Measurements from ENCODE around the gene MMS22L.
"Not testable (repeated sequence)": the region's sequence is repeated elsewhere in the genome, so short reads cannot be mapped to it uniquely, and the experiment has no call there.

The MMS22L gene

DNA sequence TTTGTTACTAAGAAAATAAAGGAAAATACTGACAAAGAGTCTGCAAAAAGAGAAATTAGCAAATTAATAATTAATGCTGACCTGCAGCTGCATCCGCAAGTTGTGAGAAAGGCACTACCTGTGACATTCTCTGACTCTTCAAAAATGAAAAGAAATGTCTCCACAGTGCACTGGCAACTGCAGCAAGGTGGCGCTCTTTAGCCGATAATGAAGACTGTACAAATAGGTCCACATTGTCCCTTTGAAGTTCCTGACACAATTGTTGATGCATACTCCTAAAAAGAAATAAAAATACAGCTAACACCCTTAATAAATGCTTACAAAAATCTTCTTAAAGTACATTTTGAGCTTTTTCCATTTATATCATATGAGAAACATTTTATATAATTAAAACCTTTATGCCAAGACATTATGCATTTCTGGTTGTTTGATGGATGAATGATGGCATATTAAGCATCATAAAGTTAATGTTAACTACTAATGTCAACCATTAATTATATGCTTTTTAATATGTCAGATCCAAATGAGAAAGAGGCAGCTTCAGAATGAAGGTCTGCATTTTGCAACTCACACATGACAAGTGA, 96.5 kb downstream of the MMS22L start:
- no peaks in the 10 kb centered on the region for H3K36me3 ChIP-seq (ENCODE audit: insufficient read depth, low read length)
- no peaks in the 10 kb centered on the region for H3K9me3 ChIP-seq (ENCODE audit: low read length)
- H3K4me3 ChIP-seq (ENCODE audit: low read depth in 1 of 2, low read length in 2 of 2) = no peak overlapping the region
- H3K27ac ChIP-seq (ENCODE audit: low read depth, low read length) = no peak overlapping the region
- no peak overlapping the region for H3K9ac ChIP-seq (ENCODE audit: low read length)
- no peaks in the 10 kb centered on the region for H3K27me3 ChIP-seq (ENCODE audit: control insufficient read depth in 1 of 2, insufficient read depth in 2 of 2, low read length in 2 of 2)
- H3K4me1 ChIP-seq (ENCODE audit: insufficient read depth, low read length) = no peaks in the 10 kb centered on the region

- Histone ChIP-seq H3K9ac (ENCODE audit: low read length) (no peak overlapping the region), H3K9me3 (ENCODE audit: low read length) (no peaks in the 10 kb centered on the region), H3K36me3 (ENCODE audit: insufficient read depth, low read length) (no peaks in the 10 kb centered on the region), H3K27me3 (ENCODE audit: control insufficient read depth in 1 of 2, insufficient read depth in 2 of 2, low read length in 2 of 2) (no peaks in the 10 kb centered on the region), H3K4me3 (ENCODE audit: low read depth in 1 of 2, low read length in 2 of 2) (no peak overlapping the region), H3K4me1 (ENCODE audit: insufficient read depth, low read length) (no peaks in the 10 kb centered on the region), H3K27ac (ENCODE audit: low read depth, low read length) (no peak overlapping the region)
These were observed 105.1 kb downstream of the MMS22L start for GRCh38 chr6:97177905-97178304.

DNA sequence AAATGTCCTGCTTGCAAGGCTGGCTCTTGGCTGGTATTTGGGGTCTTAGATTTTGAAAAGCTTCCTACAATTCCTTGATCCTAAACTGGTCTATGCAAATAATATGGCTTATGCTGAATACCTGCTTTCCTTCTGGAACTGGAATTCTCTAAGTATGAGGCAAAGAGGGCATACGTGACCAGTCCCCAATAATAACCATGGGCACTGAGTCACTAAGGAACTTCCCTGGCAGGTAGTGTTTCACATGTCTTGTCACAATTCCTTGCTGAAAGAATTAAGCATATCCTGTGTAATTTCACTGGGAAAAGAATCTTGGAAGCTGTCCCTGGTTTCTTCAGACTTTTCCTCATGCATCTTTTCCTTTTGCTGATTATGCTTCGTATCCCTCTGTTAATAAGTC, 106.5 kb downstream of the MMS22L start:
- no peaks in the 10 kb centered on the region for H3K36me3 ChIP-seq (ENCODE audit: insufficient read depth, low read length)
- no peak overlapping the region for H3K4me3 ChIP-seq (ENCODE audit: low read depth in 1 of 2, low read length in 2 of 2)
- no peak overlapping the region for H3K27ac ChIP-seq (ENCODE audit: low read depth, low read length)
- H3K9me3 ChIP-seq (ENCODE audit: low read length) = no peaks in the 10 kb centered on the region
- no peaks in the 10 kb centered on the region for H3K27me3 ChIP-seq (ENCODE audit: control insufficient read depth in 1 of 2, insufficient read depth in 2 of 2, low read length in 2 of 2)
- H3K9ac ChIP-seq (ENCODE audit: low read length) = no peak overlapping the region
- no peaks in the 10 kb centered on the region for H3K4me1 ChIP-seq (ENCODE audit: insufficient read depth, low read length)

GRCh38 chr6:97175806-97176205, 107.2 kb downstream of the MMS22L start:
- Histone ChIP-seq H3K36me3 (ENCODE audit: insufficient read depth, low read length) (no peaks in the 10 kb centered on the region), H3K4me1 (ENCODE audit: insufficient read depth, low read length) (no peaks in the 10 kb centered on the region), H3K4me3 (ENCODE audit: low read depth in 1 of 2, low read length in 2 of 2) (no peak overlapping the region), H3K27ac (ENCODE audit: low read depth, low read length) (no peak overlapping the region), H3K9ac (ENCODE audit: low read length) (no peak overlapping the region), H3K9me3 (ENCODE audit: low read length) (no peaks in the 10 kb centered on the region), H3K27me3 (ENCODE audit: control insufficient read depth in 1 of 2, insufficient read depth in 2 of 2, low read length in 2 of 2) (no peaks in the 10 kb centered on the region)

- no peaks in the 10 kb centered on the region for H3K36me3 ChIP-seq (ENCODE audit: insufficient read depth, low read length)
- H3K9me3 ChIP-seq (ENCODE audit: low read length) = no peaks in the 10 kb centered on the region
- no peak overlapping the region for H3K9ac ChIP-seq (ENCODE audit: low read length)
- H3K27me3 ChIP-seq (ENCODE audit: control insufficient read depth in 1 of 2, insufficient read depth in 2 of 2, low read length in 2 of 2) = no peaks in the 10 kb centered on the region
- H3K4me3 ChIP-seq (ENCODE audit: low read depth in 1 of 2, low read length in 2 of 2) = no peak overlapping the region
- H3K27ac ChIP-seq (ENCODE audit: low read depth, low read length) = no peak overlapping the region
- H3K4me1 ChIP-seq (ENCODE audit: insufficient read depth, low read length) = no peaks in the 10 kb centered on the region
These were observed 108.5 kb downstream of the MMS22L start for GRCh38 chr6:97174471-97174870.

- no peaks in the 10 kb centered on the region for H3K27me3 ChIP-seq (ENCODE audit: control insufficient read depth in 1 of 2, insufficient read depth in 2 of 2, low read length in 2 of 2)
- H3K9ac ChIP-seq (ENCODE audit: low read length) = no peak overlapping the region
- H3K4me1 ChIP-seq (ENCODE audit: insufficient read depth, low read length) = no peaks in the 10 kb centered on the region
- no peaks in the 10 kb centered on the region for H3K9me3 ChIP-seq (ENCODE audit: low read length)
- peaks cover 11% of the 10 kb centered on the region for H3K36me3 ChIP-seq (ENCODE audit: insufficient read depth, low read length)
- H3K27ac ChIP-seq (ENCODE audit: low read depth, low read length) = no peak overlapping the region
- no peak overlapping the region for H3K4me3 ChIP-seq (ENCODE audit: low read depth in 1 of 2, low read length in 2 of 2)
These were observed 122.7 kb downstream of the MMS22L start for GRCh38 chr6:97160280-97160679.

- not testable (repeated sequence) for H3K9ac ChIP-seq (ENCODE audit: low read length); H3K9me3 ChIP-seq (ENCODE audit: low read length); H3K27ac ChIP-seq (ENCODE audit: low read depth, low read length); H3K36me3 ChIP-seq (ENCODE audit: insufficient read depth, low read length); H3K4me3 ChIP-seq (ENCODE audit: low read depth in 1 of 2, low read length in 2 of 2); H3K4me1 ChIP-seq (ENCODE audit: insufficient read depth, low read length); H3K27me3 ChIP-seq (ENCODE audit: control insufficient read depth in 1 of 2, insufficient read depth in 2 of 2, low read length in 2 of 2)
These were observed 127.6 kb downstream of the MMS22L start for GRCh38 chr6:97155447-97155846.

GRCh38 chr6:97154015-97154414, 129.0 kb downstream of the MMS22L start:
- Histone ChIP-seq H3K27ac (ENCODE audit: low read depth, low read length) (no peak overlapping the region), H3K9me3 (ENCODE audit: low read length) (no peaks in the 10 kb centered on the region), H3K27me3 (ENCODE audit: control insufficient read depth in 1 of 2, insufficient read depth in 2 of 2, low read length in 2 of 2) (no peaks in the 10 kb centered on the region), H3K4me3 (ENCODE audit: low read depth in 1 of 2, low read length in 2 of 2) (no peak overlapping the region), H3K9ac (ENCODE audit: low read length) (no peak overlapping the region), H3K4me1 (ENCODE audit: insufficient read depth, low read length) (no peaks in the 10 kb centered on the region), H3K36me3 (ENCODE audit: insufficient read depth, low read length) (no peaks in the 10 kb centered on the region)

GRCh38 chr6:97151601-97152000, 131.4 kb downstream of the MMS22L start:
- Histone ChIP-seq H3K9me3 (ENCODE audit: low read length) (no peaks in the 10 kb centered on the region), H3K27ac (ENCODE audit: low read depth, low read length) (no peak overlapping the region), H3K27me3 (ENCODE audit: control insufficient read depth in 1 of 2, insufficient read depth in 2 of 2, low read length in 2 of 2) (no peaks in the 10 kb centered on the region), H3K9ac (ENCODE audit: low read length) (no peak overlapping the region), H3K4me3 (ENCODE audit: low read depth in 1 of 2, low read length in 2 of 2) (no peak overlapping the region), H3K4me1 (ENCODE audit: insufficient read depth, low read length) (no peaks in the 10 kb centered on the region), H3K36me3 (ENCODE audit: insufficient read depth, low read length) (no peaks in the 10 kb centered on the region)

- H3K27me3 ChIP-seq (ENCODE audit: control insufficient read depth in 1 of 2, insufficient read depth in 2 of 2, low read length in 2 of 2) = no peaks in the 10 kb centered on the region
- no peak overlapping the region for H3K9ac ChIP-seq (ENCODE audit: low read length)
- H3K4me1 ChIP-seq (ENCODE audit: insufficient read depth, low read length) = no peaks in the 10 kb centered on the region
- no peak overlapping the region for H3K27ac ChIP-seq (ENCODE audit: low read depth, low read length)
- no peak overlapping the region for H3K4me3 ChIP-seq (ENCODE audit: low read depth in 1 of 2, low read length in 2 of 2)
- no peaks in the 10 kb centered on the region for H3K36me3 ChIP-seq (ENCODE audit: insufficient read depth, low read length)
- no peaks in the 10 kb centered on the region for H3K9me3 ChIP-seq (ENCODE audit: low read length)
These were observed 132.1 kb downstream of the MMS22L start for GRCh38 chr6:97150932-97151331.

DNA sequence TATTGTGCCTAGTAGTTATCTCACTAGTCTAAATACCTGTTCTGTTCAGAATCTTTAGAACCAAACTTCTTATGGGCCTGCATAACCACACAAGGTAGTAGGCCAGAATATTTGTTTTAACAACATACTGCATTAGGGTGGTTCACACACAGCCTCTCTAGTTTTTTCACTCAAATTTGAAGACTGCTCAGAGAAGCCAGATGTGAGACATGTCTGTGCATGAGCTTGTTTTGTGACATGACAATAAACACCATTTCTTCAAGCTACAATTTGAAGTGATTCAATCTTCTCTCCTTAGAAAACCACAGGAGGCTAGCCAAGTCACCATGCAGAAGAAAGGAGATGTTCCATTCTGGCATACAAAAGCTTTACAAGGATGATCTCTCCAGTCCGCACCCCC, 135.6 kb downstream of the MMS22L start:
- Histone ChIP-seq H3K4me3 (ENCODE audit: low read depth in 1 of 2, low read length in 2 of 2) (no peak overlapping the region), H3K9me3 (ENCODE audit: low read length) (no peaks in the 10 kb centered on the region), H3K27ac (ENCODE audit: low read depth, low read length) (no peak overlapping the region), H3K36me3 (ENCODE audit: insufficient read depth, low read length) (no peaks in the 10 kb centered on the region), H3K4me1 (ENCODE audit: insufficient read depth, low read length) (no peaks in the 10 kb centered on the region), H3K9ac (ENCODE audit: low read length) (no peak overlapping the region), H3K27me3 (ENCODE audit: control insufficient read depth in 1 of 2, insufficient read depth in 2 of 2, low read length in 2 of 2) (no peaks in the 10 kb centered on the region)

- no peaks in the 10 kb centered on the region for H3K27me3 ChIP-seq (ENCODE audit: control insufficient read depth in 1 of 2, insufficient read depth in 2 of 2, low read length in 2 of 2)
- no peak overlapping the region for H3K4me3 ChIP-seq (ENCODE audit: low read depth in 1 of 2, low read length in 2 of 2)
- H3K9ac ChIP-seq (ENCODE audit: low read length) = no peak overlapping the region
- no peaks in the 10 kb centered on the region for H3K4me1 ChIP-seq (ENCODE audit: insufficient read depth, low read length)
- no peak overlapping the region for H3K27ac ChIP-seq (ENCODE audit: low read depth, low read length)
- no peaks in the 10 kb centered on the region for H3K9me3 ChIP-seq (ENCODE audit: low read length)
- H3K36me3 ChIP-seq (ENCODE audit: insufficient read depth, low read length) = no peaks in the 10 kb centered on the region
These were observed 137.3 kb downstream of the MMS22L start for GRCh38 chr6:97145691-97146090.
